GM10248 (cell line): ENCODE measurements around the gene SPEN.

Source experiments
- CTCF ChIA-PET: fragments of 300-600 bp; sonication (Branson Sonifier 250); formaldehyde crosslinking; extraction: SDS; loops from one replicate; lab custom pipeline; 2021; ENCODE audit warnings: antibody characterized with exemption; lab: Yijun Ruan, JAX
- POLR2A ChIA-PET: fragments of 350-650 bp; sonication (Branson Sonifier 250); formaldehyde crosslinking; extraction: SDS; loops from one replicate; lab custom pipeline; 2020; ENCODE audit warnings: antibody characterized with exemption; lab: Yijun Ruan, JAX
- DNase-seq: peaks from one replicate; pipeline ENCODE4 v3.0.0; 2012; ENCODE audit errors: extremely low spot score
- CTCF ChIP-seq: IDR thresholded peaks from 2 replicates; pipeline ENCODE4 v1.5.1; 2012; ENCODE audit warnings: mild to moderate bottlenecking, low read depth; ENCODE audit errors: extremely low read depth, missing control alignments, control extremely low read depth

Gene SPEN

GRCh38 chr1:15928971-15929965, 81.8 kb downstream of the SPEN start:
- CTCF ChIA-PET, result interaction anchor here (1.0 kb wide), 1 partner anchor 8 kb away, joined by 5 read pairs; no protein-coding TSS in a partner anchor

GRCh38 chr1:15931401-15931800, 83.9 kb downstream of the SPEN start:
- ChIA-PET POLR2A (no interaction called here), CTCF (no interaction called here)
- TF ChIP-seq CTCF, result no peak

More at GRCh38 chr1:15928971-15929965, 81.8 kb downstream of the SPEN start:
- POLR2A ChIA-PET, result no interaction called here
- no peak for DNase-seq
- TF ChIP-seq CTCF, result no peak

DNA sequence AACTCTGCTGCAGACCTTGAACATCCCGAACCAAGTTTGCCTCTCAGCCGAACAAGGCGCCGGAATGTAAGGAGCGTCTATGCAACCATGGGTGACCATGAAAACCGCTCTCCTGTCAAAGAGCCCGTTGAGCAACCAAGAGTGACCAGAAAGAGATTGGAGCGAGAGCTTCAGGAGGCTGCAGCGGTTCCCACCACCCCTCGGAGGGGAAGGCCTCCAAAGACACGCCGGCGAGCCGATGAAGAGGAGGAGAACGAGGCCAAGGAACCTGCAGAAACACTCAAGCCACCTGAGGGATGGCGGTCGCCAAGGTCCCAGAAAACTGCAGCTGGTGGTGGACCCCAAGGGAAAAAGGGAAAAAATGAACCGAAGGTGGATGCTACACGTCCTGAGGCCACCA, 84.4 kb downstream of the SPEN start:
- ChIA-PET POLR2A (no interaction called here), CTCF (no interaction called here)
- DNase-seq, result no peak
- no peak for TF ChIP-seq CTCF

More at GRCh38 chr1:15931401-15931800, 83.9 kb downstream of the SPEN start:
- no peak for DNase-seq

DNA sequence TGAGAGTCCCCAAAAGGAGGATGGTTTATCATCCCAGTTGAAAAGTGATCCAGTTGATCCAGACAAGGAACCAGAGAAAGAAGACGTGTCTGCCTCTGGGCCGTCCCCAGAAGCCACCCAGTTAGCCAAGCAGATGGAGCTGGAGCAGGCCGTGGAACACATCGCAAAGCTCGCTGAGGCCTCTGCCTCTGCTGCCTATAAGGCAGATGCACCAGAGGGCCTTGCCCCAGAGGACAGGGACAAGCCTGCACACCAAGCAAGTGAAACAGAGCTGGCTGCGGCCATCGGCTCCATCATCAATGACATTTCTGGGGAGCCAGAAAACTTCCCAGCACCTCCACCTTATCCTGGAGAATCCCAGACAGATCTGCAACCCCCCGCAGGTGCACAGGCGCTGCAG, 85.1 kb downstream of the SPEN start:
- ChIA-PET POLR2A (no interaction called here), CTCF (interaction anchor here (2.0 kb wide), 1 partner anchor 17 kb away, joined by 5 read pairs; no protein-coding TSS in a partner anchor)
- no peak for DNase-seq
- TF ChIP-seq CTCF, result no peak

- ChIA-PET CTCF (interaction anchor here (2.0 kb wide), 1 partner anchor 16 kb away, joined by 5 read pairs; no protein-coding TSS in a partner anchor), POLR2A (no interaction called here)
- TF ChIP-seq CTCF, result no peak
- no peak for DNase-seq
Measured at GRCh38 chr1:15933684-15934083, 86.2 kb downstream of the SPEN start.

DNA sequence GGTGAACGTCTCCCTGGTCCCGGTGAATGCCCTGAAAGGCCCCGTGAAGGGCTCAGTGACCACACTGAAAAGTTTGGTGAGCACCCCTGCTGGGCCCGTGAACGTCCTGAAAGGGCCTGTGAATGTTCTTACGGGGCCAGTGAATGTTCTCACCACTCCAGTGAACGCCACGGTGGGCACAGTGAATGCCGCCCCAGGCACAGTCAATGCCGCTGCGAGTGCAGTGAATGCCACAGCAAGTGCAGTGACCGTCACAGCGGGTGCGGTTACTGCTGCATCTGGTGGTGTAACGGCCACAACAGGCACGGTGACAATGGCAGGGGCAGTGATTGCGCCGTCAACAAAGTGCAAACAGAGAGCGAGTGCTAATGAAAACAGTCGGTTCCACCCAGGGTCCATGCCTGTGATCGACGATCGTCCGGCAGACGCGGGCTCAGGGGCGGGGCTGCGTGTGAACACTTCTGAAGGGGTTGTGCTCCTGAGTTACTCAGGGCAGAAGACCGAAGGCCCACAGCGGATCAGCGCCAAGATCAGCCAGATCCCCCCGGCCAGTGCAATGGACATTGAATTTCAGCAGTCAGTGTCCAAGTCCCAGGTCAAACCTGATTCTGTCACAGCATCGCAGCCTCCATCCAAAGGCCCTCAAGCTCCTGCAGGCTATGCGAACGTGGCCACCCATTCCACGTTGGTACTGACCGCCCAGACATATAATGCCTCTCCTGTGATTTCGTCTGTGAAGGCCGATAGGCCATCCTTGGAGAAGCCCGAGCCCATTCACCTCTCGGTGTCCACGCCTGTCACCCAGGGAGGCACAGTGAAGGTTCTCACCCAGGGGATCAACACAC, 86.9 kb downstream of the SPEN start:
- CTCF ChIA-PET, result interaction anchor here (2.0 kb wide), 1 partner anchor 15 kb away, joined by 5 read pairs; no protein-coding TSS in a partner anchor

More for the DNA sequence above, 86.9 kb downstream of the SPEN start:
- POLR2A ChIA-PET, result no interaction called here
- TF ChIP-seq CTCF, result no peak
- no peak for DNase-seq
